ENCODE measurements around the gene LEKR1. TPM values are rescaled to one million over a fixed set of nuclear protein-coding genes. Genes with fewer than 3 reads are reported as not detected.
A peak's percentile ranks its signal among the peaks of the same experiment; 100 is the strongest.

LEKR1 gene
- total and polyA plus RNA-seq, 9 of the 15 experiments (the other 6 are each of a cell fraction or from before 2014, with no cell fraction given): 0.76 to 1.8 (median 1.2) TPM

DNA sequence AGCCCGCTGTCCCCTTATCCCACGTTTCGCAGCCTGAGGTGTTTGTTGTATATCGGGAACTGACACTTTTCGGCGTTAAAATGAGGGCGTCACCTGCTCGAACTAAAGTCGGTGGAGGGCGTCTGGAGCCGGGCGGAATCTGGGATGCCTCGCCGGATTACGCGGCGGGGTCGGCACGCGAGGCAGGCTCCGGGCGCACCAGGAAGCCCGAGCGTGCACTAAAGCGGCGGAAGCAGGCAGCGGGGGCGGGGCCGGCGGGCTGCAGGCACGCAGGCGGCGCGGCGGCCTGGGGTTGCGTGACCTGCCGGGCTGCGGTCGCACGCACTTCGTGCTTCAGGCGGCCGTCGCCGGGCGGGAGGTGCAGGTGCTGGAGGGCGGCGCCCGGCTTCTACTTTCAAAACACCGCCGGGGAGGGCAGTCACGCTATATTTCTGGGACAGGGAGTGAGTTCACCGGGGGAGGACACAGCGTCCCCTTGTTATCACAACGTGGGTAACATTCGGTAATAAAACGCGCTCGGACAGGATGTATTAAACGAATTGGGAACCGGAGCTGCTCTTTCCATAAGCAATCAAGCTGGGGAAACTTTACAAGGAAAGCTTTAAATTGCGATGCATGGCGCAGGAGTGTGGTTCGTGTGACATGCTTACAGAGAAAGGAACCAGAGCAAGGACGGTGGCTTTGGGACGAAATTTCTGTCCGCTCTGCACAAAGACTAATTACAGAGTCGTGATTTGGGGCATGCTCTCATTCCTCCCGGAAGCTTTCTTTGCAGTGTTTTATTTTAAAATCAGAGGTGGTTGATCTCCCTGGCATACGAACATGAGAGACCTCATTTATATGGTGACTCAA lies 9.1 kb upstream of the LEKR1 start (continued):
- TF ChIP-seq, protein P1, sequence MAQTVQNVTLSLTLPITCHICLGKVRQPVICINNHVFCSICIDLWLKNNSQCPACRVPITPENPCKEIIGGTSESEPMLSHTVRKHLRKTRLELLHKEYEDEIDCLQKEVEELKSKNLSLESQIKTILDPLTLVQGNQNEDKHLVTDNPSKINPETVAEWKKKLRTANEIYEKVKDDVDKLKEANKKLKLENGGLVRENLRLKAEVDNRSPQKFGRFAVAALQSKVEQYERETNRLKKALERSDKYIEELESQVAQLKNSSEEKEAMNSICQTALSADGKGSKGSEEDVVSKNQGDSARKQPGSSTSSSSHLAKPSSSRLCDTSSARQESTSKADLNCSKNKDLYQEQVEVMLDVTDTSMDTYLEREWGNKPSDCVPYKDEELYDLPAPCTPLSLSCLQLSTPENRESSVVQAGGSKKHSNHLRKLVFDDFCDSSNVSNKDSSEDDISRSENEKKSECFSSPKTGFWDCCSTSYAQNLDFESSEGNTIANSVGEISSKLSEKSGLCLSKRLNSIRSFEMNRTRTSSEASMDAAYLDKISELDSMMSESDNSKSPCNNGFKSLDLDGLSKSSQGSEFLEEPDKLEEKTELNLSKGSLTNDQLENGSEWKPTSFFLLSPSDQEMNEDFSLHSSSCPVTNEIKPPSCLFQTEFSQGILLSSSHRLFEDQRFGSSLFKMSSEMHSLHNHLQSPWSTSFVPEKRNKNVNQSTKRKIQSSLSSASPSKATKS (CRISPR knock-in tag; IDR thresholded peaks at IDR 0.05): no peak
- TF ChIP-seq, protein P2, sequence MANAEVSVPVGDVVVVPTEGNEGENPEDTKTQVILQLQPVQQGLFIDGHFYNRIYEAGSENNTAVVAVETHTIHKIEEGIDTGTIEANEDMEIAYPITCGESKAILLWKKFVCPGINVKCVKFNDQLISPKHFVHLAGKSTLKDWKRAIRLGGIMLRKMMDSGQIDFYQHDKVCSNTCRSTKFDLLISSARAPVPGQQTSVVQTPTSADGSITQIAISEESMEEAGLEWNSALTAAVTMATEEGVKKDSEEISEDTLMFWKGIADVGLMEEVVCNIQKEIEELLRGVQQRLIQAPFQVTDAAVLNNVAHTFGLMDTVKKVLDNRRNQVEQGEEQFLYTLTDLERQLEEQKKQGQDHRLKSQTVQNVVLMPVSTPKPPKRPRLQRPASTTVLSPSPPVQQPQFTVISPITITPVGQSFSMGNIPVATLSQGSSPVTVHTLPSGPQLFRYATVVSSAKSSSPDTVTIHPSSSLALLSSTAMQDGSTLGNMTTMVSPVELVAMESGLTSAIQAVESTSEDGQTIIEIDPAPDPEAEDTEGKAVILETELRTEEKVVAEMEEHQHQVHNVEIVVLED (CRISPR knock-in tag; IDR thresholded peaks at IDR 0.05): peak; percentile 80
- TF ChIP-seq, protein P3, sequence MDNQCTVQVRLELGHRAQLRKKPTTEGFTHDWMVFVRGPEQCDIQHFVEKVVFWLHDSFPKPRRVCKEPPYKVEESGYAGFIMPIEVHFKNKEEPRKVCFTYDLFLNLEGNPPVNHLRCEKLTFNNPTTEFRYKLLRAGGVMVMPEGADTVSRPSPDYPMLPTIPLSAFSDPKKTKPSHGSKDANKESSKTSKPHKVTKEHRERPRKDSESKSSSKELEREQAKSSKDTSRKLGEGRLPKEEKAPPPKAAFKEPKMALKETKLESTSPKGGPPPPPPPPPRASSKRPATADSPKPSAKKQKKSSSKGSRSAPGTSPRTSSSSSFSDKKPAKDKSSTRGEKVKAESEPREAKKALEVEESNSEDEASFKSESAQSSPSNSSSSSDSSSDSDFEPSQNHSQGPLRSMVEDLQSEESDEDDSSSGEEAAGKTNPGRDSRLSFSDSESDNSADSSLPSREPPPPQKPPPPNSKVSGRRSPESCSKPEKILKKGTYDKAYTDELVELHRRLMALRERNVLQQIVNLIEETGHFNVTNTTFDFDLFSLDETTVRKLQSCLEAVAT (IDR thresholded peaks at IDR 0.05): peak in 1 of 2 experiments; percentile 63; a peak in 1 of 4 replicates
- TF ChIP-seq, protein P4, sequence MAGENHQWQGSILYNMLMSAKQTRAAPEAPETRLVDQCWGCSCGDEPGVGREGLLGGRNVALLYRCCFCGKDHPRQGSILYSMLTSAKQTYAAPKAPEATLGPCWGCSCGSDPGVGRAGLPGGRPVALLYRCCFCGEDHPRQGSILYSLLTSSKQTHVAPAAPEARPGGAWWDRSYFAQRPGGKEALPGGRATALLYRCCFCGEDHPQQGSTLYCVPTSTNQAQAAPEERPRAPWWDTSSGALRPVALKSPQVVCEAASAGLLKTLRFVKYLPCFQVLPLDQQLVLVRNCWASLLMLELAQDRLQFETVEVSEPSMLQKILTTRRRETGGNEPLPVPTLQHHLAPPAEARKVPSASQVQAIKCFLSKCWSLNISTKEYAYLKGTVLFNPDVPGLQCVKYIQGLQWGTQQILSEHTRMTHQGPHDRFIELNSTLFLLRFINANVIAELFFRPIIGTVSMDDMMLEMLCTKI (IDR thresholded peaks at IDR 0.05; ENCODE audit: partially characterized antibody): no peak
- TF ChIP-seq, protein P5, sequence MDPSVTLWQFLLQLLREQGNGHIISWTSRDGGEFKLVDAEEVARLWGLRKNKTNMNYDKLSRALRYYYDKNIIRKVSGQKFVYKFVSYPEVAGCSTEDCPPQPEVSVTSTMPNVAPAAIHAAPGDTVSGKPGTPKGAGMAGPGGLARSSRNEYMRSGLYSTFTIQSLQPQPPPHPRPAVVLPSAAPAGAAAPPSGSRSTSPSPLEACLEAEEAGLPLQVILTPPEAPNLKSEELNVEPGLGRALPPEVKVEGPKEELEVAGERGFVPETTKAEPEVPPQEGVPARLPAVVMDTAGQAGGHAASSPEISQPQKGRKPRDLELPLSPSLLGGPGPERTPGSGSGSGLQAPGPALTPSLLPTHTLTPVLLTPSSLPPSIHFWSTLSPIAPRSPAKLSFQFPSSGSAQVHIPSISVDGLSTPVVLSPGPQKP (CRISPR knock-in tag; IDR thresholded peaks at IDR 0.05): no peak
- TF ChIP-seq NR2C1 (IDR thresholded peaks at IDR 0.05): no peak
- 0 out of 2 replicates have a peak, but pooled peaks have one; percentile 11 for TF ChIP-seq NR2C1 (tag; IDR thresholded peaks at IDR 0.05)
- TF ChIP-seq POLR2H (tag; IDR thresholded peaks at IDR 0.05; ENCODE audit: low read depth): no peak
- TF ChIP-seq ATF7 (IDR thresholded peaks at IDR 0.05): peak; percentile 70; the same call in 1 of the 2 replicates
- TF ChIP-seq, protein P6, sequence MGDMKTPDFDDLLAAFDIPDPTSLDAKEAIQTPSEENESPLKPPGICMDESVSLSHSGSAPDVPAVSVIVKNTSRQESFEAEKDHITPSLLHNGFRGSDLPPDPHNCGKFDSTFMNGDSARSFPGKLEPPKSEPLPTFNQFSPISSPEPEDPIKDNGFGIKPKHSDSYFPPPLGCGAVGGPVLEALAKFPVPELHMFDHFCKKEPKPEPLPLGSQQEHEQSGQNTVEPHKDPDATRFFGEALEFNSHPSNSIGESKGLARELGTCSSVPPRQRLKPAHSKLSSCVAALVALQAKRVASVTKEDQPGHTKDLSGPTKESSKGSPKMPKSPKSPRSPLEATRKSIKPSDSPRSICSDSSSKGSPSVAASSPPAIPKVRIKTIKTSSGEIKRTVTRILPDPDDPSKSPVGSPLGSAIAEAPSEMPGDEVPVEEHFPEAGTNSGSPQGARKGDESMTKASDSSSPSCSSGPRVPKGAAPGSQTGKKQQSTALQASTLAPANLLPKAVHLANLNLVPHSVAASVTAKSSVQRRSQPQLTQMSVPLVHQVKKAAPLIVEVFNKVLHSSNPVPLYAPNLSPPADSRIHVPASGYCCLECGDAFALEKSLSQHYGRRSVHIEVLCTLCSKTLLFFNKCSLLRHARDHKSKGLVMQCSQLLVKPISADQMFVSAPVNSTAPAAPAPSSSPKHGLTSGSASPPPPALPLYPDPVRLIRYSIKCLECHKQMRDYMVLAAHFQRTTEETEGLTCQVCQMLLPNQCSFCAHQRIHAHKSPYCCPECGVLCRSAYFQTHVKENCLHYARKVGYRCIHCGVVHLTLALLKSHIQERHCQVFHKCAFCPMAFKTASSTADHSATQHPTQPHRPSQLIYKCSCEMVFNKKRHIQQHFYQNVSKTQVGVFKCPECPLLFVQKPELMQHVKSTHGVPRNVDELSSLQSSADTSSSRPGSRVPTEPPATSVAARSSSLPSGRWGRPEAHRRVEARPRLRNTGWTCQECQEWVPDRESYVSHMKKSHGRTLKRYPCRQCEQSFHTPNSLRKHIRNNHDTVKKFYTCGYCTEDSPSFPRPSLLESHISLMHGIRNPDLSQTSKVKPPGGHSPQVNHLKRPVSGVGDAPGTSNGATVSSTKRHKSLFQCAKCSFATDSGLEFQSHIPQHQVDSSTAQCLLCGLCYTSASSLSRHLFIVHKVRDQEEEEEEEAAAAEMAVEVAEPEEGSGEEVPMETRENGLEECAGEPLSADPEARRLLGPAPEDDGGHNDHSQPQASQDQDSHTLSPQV (IDR thresholded peaks at IDR 0.05): peak; percentile 73; the same call in 1 of the 2 replicates
- no peak for TF ChIP-seq THRAP3 (IDR thresholded peaks at IDR 0.05; ENCODE audit: borderline replicate concordance)
- peak; percentile 89 for TF ChIP-seq BHLHE40 (IDR thresholded peaks at IDR 0.05; ENCODE audit: low read length)

Measured in K562 (cell line).